Adrenal gland (tissue), 5 donors: ENCODE results near the gene TRAPPC2L.

ENCODE experiments used
- POLR2A ChIP-seq, 2 donors: fragments of 450-650 bp; IDR thresholded peaks; one replicate each; pipeline ENCODE4 v1.6.1; 2017; ENCODE audit warnings: antibody characterized with exemption in 2 of 2, mild to moderate bottlenecking in 2 of 2, moderate library complexity in 1 of 2
- TF ChIP-seq, protein P1 (sequence below), 6 experiments: fragments of 450-650 bp in 4 of 6; fragments of 200-600 bp in 2 of 6; sonication (generic) in 1 of 6; IDR thresholded peaks; 1 replicate in 5 of 6; 2 replicates in 1 of 6; pipeline versions ENCODE4 v1.5.1 to v1.8.0; 2016 to 2021; ENCODE audit warnings: antibody characterized with exemption in 6 of 6, mild to moderate bottlenecking in 2 of 6, moderate library complexity in 1 of 6
- donor health status: DM: no; HTN: no; CAD: no.

DNA sequence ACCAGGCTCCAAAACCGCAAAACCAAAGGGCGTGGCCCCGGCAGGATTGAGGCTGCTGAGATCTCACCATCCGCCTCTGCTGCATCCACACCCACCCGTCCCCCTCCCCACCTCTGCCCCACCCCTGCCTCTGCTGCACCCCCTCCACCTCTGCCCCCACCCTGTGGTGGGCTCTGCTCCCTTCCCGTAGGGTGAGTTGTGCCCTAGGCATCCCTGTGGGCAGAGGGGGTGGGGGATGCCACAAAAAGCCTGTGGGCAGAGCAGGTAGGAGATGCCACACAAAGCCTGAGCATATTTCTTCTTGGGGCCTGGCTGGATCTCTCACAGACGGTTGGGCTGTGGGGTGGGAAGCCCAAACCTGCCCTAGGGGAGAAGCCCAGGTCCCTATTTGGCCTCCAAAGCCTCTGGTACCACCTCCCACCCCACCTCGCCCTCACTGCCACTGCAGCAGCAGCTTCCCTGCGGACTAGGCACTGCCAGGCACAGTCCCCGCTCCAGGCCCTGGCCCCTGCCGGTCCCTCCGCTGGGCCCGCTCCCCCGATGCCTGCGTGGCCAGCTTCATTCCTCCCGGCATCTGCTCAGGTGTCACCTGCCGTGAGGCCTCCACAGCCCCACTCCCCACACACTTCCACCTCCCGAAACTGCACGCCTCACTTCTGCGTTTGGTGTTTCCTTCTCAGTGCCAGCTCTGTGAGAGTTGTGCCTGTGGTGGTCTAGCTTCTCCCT, 20.8 kb downstream of the TRAPPC2L start:
- TF ChIP-seq, protein P1, sequence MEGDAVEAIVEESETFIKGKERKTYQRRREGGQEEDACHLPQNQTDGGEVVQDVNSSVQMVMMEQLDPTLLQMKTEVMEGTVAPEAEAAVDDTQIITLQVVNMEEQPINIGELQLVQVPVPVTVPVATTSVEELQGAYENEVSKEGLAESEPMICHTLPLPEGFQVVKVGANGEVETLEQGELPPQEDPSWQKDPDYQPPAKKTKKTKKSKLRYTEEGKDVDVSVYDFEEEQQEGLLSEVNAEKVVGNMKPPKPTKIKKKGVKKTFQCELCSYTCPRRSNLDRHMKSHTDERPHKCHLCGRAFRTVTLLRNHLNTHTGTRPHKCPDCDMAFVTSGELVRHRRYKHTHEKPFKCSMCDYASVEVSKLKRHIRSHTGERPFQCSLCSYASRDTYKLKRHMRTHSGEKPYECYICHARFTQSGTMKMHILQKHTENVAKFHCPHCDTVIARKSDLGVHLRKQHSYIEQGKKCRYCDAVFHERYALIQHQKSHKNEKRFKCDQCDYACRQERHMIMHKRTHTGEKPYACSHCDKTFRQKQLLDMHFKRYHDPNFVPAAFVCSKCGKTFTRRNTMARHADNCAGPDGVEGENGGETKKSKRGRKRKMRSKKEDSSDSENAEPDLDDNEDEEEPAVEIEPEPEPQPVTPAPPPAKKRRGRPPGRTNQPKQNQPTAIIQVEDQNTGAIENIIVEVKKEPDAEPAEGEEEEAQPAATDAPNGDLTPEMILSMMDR (IDR thresholded peaks at IDR 0.05): no peak
- TF ChIP-seq POLR2A (IDR thresholded peaks at IDR 0.05): no peak
